OCI-LY3 (cell line): ENCODE results near the gene KATNB1.

Experiments
- H2AFZ ChIP-seq: fragments of 200-600, 300-600 bp; shearing (Covaris generic); 2 replicates; pipeline ENCODE4 v1.6.0; 2014; ENCODE audit warnings: antibody characterized with exemption, low read depth, low read length
- H3K27ac ChIP-seq: fragments of 200-600, 300-600 bp; sonication (generic); 2 replicates; pipeline ENCODE4 v1.5.1; 2014; ENCODE audit warnings: mild to moderate bottlenecking, low read length, moderate library complexity, mixed read lengths
- H3K27me3 ChIP-seq: fragments of 200-600, 300-600 bp; sonication (generic); 2 replicates; pipeline ENCODE4 v1.6.1; 2014; ENCODE audit warnings: low read depth, low read length, mixed read lengths
- H3K36me3 ChIP-seq: fragments of 200-600, 300-600 bp; sonication (generic); replicated peaks from 2 replicates; pipeline ENCODE3; 2014; ENCODE audit warnings: low read depth, low read length, mixed read lengths
- H3K4me1 ChIP-seq: fragments of 300-600, 200-600 bp; sonication (generic); 2 replicates; pipeline ENCODE4 v1.6.1; 2014; ENCODE audit warnings: low read length, mixed read lengths
- H3K4me2 ChIP-seq: fragments of 200-600, 300-600 bp; sonication (generic); 2 replicates; pipeline ENCODE4 v1.6.1; 2014; ENCODE audit warnings: low read length, mixed read lengths
- H3K4me3 ChIP-seq: fragments of 300-600, 200-600 bp; sonication (generic); 2 replicates; pipeline ENCODE4 v1.5.1; 2014; ENCODE audit warnings: antibody characterized with exemption, mild to moderate bottlenecking, low read length, moderate library complexity
- H3K79me2 ChIP-seq: fragments of 300-600, 200-600 bp; shearing (Covaris generic); 2 replicates; pipeline ENCODE4 v1.6.1; 2014; ENCODE audit warnings: mild to moderate bottlenecking, low read length, mixed read lengths
- H3K9ac ChIP-seq: fragments of 300-600, 200-600 bp; shearing (Covaris generic); 2 replicates; pipeline ENCODE4 v1.6.0; 2014; ENCODE audit warnings: mild to moderate bottlenecking, low read length, moderate library complexity
- H3K9me3 ChIP-seq: fragments of 200-600, 300-600 bp; shearing (Covaris generic); 2 replicates; pipeline ENCODE4 v1.6.1; 2014; ENCODE audit warnings: low read length, mixed read lengths; ENCODE audit not compliant: insufficient read depth
- H4K20me1 ChIP-seq: fragments of 200-600, 300-600 bp; sonication (generic); 2 replicates; pipeline ENCODE4 v1.6.1; 2016; ENCODE audit warnings: low read length, mixed read lengths; ENCODE audit not compliant: insufficient read depth
- CTCF ChIP-seq: fragments of 200-600, 300-600 bp; sonication (generic); IDR thresholded peaks from 2 replicates; pipeline ENCODE4 v1.5.1; 2014; ENCODE audit warnings: antibody characterized with exemption, low read length, low read depth
- EZH2phosphoT487 ChIP-seq: fragments of 200-600 bp; shearing (Covaris generic); IDR thresholded peaks from 2 replicates; pipeline ENCODE4 v1.6.1; 2018; ENCODE audit warnings: antibody characterized with exemption, mixed run types, low read depth

KATNB1 gene

GRCh38 chr16:57801809-57802340 is 66.3 kb downstream of the KATNB1 start:
- Histone ChIP-seq H3K4me1 (no peaks in the 10 kb centered on the region), H3K27me3 (peaks cover 40% of the 10 kb centered on the region), H3K9ac (no peak overlapping the region), H3K36me3 (no peaks in the 10 kb centered on the region), H3K4me2 (no peak overlapping the region), H3K4me3 (no peak overlapping the region), H3K79me2 (no peaks in the 10 kb centered on the region), H3K9me3 (no peaks in the 10 kb centered on the region), H4K20me1 (no peaks in the 10 kb centered on the region), H3K27ac (no peak overlapping the region), H2AFZ (no peak overlapping the region)
- no peak for TF ChIP-seq EZH2phosphoT487
- TF ChIP-seq CTCF: no peak

GRCh38 chr16:57802341-57803133 is 67.0 kb downstream of the KATNB1 start, which contains the start of gene KIFC3:
KIFC3 (minus strand) TSS chr16:57802491; CDS start chr16:57798243, 4,248 bp downstream.
- H3K79me2 ChIP-seq: no peaks in the 10 kb centered on the region
- H3K9me3 ChIP-seq: no peaks in the 10 kb centered on the region
- no peaks in the 10 kb centered on the region for H4K20me1 ChIP-seq
- no peaks in the 10 kb centered on the region for H3K4me1 ChIP-seq
- no peak within 1 kb of the TSS for H3K9ac ChIP-seq
- H3K36me3 ChIP-seq: no peaks in the 10 kb centered on the region
- TF ChIP-seq EZH2phosphoT487 (no peak), CTCF (no peak)
- no peak within 1 kb of the TSS for H3K27ac ChIP-seq
- no peak within 1 kb of the TSS for H3K4me3 ChIP-seq
- no peak within 1 kb of the TSS for H2AFZ ChIP-seq
- no peak within 1 kb of the TSS for H3K4me2 ChIP-seq
- peaks cover 44% of the 10 kb centered on the region for H3K27me3 ChIP-seq

DNA sequence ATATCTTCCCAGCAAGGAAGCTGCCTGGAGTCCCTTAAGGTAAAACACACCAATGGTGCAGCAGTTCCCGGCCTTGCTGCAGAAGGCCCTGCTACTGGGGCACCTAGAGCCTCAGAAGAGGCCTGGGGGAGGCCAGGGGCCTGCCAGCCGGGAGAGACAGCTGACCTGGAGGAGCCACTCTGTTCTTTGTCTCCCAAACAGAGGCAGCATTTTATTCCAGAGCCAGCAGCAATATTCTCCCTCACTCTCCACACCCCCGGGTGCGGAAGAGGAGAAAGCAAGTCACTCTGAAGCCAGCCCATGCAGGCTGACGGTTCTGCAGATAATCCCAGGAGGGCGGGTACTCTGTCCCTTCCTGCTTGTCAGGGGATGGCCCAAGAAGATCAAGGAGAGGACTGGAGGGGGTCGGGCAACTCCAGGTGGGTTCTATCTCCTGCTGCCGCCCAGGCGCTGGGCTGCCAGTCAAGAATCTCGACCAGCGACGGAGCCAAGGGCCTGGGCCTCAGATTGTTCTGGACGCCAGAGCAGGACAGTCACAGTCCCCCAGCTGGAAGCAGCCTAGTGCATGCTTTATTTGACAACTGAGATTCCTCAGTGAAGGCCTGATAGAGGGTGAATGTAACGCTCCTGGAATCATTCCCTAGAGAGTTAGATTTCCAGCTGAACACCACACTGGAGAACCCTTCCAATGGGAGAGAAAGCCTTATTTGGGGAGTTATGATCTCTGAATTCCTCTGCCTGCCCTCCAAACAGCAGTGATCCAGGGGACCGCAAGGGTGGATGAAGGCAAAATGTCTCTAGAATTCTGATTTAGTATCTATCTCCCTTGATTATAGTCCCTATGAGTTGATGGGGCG is 67.8 kb downstream of the KATNB1 start:
- Histone ChIP-seq H3K79me2 (no peaks in the 10 kb centered on the region), H3K27me3 (peaks cover 45% of the 10 kb centered on the region), H3K4me1 (peaks cover 6% of the 10 kb centered on the region), H3K9ac (no peak overlapping the region), H3K36me3 (no peaks in the 10 kb centered on the region), H3K4me2 (no peak overlapping the region), H3K27ac (no peak overlapping the region), H4K20me1 (no peaks in the 10 kb centered on the region), H3K4me3 (no peak overlapping the region), H3K9me3 (no peaks in the 10 kb centered on the region), H2AFZ (no peak overlapping the region)
- TF ChIP-seq CTCF (no peak), EZH2phosphoT487 (no peak)
